T-helper 22 cell (primary cell): ENCODE results near the gene SYTL3.

ENCODE experiments used
- DNase-seq: peaks from one replicate; pipeline ENCODE4 v3.0.0-alpha.2; 2020; ENCODE audit warnings: low read depth

The SYTL3 gene

DNA sequence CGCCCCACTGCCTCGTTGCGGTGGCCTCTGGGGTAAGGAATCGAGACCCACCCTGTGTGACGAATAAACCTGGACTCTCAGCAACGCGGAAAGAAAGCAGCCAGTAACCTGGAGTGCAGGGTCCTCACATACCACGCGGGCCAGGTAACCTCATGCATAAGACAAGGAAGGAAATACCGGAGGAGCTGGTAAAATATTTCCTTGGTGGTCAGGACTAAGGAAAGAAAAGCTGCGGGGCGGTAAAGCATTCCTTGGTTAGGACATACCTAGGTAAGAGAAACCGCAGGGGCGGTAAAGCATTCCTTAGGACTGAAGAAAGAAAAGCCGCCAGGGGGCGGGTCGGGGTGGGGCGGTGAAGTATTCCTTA, 80.7 kb downstream of the SYTL3 start:
- no peak for DNase-seq

GRCh38 chr6:158735009-158735408, 85.2 kb downstream of the SYTL3 start:
- no peak for DNase-seq

GRCh38 chr6:158737082-158737709, 87.3 kb downstream of the SYTL3 start:
- DNase-seq = no peak

DNA sequence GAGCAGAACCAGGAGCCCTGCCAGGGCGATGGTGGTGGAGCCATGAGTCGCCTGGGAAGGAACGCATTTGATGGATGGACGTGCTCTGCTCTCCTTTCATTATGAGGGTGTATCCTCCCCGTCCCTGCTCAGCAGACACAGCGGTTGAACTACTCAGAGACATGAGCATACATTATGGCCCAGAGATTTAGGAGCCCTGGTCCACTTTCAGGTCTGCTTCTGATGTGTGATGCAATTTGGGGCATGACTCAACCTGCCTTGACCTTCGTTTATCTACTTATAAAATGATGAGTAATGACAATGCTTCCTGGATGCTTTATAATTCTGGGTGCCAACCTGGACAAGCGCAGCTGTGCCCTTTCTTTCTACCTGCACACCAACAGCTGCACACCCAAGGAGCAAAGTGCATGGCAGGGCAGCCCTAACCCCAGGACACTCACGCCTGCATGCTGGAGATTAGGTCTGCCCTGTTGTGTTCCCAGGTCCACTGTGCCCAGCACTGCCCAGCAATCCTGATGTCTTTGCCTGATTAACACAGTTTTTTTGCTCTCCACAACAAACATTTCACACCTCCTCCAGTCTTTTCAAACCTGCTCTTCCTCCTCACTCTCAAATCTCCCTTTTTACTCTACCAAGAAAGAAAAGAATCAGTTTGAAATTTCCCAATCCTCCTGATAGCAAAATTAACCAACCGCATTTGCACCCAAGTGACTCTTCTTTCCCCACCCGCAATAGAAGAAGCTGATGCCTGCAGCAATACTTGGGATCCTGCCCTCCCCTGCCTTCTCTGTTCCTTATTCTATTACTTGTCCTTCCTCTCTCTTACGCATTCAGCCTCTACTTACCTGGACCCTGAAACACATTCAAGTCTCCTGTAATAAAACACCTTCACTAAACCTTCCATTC, 88.1 kb downstream of the SYTL3 start:
- no peak for DNase-seq

- DNase-seq = no peak
These were observed 89.8 kb downstream of the SYTL3 start for GRCh38 chr6:158739673-158740072.

DNA sequence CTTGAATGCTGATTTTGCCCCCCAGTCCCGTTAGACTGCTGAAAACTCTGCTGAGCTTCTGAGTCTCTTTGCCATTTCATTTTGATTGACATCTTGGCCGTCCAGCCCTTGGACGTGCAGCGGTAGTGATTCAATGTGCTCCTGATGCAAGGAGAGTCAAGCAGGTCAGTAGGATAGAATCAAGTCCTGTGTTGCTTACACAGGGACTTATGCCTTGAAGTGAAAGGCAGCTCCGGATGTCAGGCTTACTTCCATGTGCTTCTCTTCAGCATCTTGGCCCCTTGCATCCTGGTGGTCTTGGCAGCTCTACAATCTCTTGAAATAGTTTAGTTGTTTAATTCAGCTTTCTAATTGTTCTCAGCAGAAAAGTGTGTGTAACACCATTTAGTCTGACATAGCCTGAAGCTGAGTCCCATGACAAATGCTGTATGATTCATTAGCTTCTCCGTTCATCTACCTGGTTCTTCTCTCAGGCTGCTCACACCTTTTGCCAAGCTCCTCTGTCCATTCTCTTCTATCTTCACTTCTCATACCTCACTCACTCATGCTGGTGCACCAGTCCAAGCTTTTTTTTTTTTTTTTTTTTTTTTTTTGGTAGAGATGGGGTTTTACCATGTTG, 93.3 kb downstream of the SYTL3 start:
- DNase-seq = no peak

- DNase-seq = no peak
These were observed 95.2 kb downstream of the SYTL3 start for GRCh38 chr6:158744986-158745430.

GRCh38 chr6:158751224-158751623, 101.4 kb downstream of the SYTL3 start:
- no peak for DNase-seq

GRCh38 chr6:158751921-158752320, 102.1 kb downstream of the SYTL3 start:
- no peak for DNase-seq

- DNase-seq = no peak
These were observed 102.8 kb downstream of the SYTL3 start for GRCh38 chr6:158752613-158753012.

DNA sequence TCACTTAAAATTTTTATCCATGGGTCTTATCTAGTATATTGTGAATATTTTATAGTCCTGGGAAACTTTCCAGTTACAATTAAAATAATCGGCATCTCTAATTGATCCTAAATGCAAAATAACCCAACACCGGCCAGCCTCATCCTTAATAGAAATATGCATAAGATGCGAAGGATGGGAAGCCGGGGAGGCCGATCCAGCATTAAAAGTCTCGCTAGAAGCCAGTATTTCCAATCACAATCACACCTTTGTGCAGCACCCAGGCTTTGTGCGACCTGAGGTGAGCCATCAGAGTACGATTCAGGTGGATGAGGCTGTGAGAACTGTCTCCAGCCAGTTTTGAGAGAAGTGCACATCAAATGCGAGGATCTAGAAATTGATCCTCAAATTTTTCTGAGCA, 104.0 kb downstream of the SYTL3 start:
- no peak for DNase-seq

DNA sequence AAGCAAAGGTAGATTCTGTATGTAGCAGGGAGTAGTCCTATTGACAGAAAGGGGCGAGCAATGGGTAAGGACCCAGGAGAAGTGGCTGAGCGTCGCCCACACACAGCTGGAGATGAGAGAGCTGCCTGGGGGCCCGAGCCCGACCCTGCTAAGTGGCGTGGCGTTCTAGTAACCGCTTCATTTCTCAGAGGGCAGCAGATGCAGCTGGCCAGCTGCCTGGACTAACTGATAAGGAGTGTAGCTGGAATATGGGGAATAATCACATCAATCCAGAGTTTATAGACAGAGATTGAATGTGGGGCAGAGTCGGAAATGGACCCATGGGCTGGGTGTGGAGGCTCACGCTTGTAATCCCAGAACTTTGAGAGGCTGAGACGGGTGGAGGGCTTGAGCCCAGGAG, 104.9 kb downstream of the SYTL3 start:
- DNase-seq = no peak

DNA sequence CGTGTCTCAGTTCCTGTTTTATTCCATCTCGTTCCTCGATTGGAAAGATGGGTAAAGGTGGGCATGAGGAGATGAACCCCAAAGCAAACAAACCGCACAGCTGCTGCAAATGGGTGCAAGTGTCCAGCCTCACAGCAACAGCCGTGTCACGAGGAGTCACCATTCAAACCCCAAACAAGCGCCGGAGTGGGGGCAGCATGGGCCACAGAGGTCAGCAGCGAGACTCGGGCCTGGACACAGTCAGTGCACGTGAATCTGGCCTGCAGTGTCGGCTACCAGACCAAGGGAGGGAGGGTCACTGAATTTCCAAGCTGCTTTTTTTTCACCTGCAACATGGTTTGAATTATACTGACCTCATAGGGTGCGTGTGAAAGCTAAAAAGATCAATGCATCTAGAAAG, 105.8 kb downstream of the SYTL3 start:
- no peak for DNase-seq

GRCh38 chr6:158756126-158756525, 106.3 kb downstream of the SYTL3 start:
- DNase-seq = no peak

DNA sequence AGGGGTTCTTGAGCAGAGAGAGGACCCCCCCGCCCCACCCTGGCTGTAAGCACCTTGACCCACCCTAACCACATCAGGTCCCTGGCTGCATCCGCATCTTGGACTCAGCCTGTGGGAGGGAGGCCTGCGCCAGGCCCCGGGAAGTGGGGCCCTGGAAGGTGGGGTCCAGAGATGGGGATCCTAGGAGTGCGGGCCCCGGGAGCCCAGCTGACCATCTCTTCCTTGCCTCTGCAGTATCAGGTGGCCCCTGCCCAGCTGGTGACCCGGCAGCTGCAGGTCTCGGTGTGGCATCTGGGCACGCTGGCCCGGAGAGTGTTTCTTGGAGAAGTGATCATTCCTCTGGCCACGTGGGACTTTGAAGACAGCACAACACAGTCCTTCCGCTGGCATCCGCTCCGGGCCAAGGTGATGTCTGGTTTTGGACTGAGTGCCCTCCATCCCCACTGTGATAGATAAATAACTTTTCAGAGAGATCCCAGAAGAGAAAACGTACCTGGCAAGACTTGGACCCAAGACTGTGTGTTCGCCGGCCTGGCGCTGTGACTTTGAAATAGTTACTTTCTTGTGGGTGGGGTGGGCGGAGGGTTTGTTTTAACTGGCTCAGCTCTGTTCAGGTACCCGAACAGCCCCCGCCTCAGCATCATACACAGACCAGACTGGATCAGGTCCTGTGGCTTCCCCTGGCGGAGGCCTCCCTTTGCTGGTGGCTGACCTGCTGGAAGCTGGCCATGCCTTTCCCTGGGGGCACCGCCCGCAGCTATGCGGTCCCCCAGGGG, 107.3 kb downstream of the SYTL3 start:
- DNase-seq = no peak

DNA sequence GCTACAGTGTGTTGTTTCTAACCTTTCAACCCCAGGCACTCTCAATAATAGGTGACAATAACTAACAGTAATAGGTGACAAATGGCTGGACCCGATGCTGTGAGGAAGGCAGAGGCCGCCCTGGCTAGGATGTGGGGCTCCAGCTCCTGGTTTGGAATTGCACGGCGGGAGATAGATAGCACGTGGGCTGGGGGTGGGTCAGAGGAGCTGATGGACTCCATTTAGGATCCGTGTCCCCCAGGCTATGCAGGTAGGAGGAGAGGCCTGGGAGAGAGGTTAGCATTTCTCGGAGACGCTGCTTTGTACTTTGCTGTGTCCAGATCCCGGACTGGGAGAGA, 107.9 kb downstream of the SYTL3 start:
- DNase-seq = no peak

GRCh38 chr6:158758451-158758860, 108.6 kb downstream of the SYTL3 start:
- DNase-seq = no peak

DNA sequence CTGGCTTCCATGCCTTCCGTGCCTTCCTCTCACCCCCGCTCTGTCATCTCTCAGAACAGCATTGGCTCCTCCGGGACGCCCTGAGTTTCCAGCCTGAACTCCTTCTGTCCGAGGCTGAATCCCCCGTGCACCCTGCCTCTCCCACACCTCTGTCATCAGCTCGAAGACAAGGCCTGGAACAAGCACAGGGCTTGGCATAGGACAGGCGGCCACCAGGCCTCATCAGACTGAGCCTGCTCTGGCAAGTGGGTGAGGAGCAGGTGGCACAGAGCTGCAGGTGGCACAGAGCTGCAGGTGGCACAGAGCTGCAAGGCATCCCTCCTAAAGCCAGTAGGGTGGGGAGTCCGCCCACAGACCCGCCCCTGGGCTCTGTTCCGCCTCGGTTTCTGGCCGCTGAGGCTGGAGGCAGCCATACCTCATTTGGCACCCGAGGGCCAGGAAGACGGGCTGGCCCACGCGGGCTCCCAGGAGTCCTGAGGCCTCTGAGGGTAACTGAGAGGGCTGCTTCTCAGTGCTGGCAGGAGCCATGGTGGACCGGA, 109.2 kb downstream of the SYTL3 start:
- DNase-seq = no peak

GRCh38 chr6:158759966-158760617, 110.2 kb downstream of the SYTL3 start:
- DNase-seq = no peak

DNA sequence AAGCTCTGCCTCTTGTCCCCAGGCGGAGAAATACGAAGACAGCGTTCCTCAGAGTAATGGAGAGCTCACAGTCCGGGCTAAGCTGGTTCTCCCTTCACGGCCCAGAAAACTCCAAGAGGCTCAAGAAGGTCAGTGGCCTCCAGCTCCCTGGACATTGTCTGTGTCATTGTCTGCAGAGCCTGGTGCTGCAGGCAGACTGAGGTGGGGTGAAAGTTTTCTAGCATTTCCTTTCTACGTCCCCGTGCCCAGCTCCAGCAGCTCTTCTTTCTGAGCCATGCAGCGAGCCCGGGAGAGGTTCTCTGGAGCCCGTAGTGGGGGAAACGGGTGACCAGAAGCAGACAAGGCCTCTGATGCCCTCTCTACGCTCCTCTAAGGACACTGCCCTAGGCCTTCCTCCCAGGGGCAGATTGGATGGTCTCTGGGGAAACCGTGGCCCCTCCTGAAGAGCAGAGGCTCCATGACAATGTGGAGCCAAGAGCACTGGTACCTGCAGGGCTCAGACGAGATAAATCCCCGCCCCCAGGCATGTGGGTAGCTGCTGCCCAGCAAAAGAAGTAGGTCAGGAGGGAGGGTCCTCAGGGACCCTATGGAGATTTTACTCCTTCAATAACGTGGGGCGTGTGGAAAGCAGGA, 110.9 kb downstream of the SYTL3 start:
- DNase-seq = no peak

GRCh38 chr6:158761746-158762145, 111.9 kb downstream of the SYTL3 start:
- no peak for DNase-seq
